GM12801 (cell line): ENCODE data around the gene NYAP2.

Source experiments
- CTCF ChIP-seq: IDR thresholded peaks from one replicate; pipeline ENCODE4 v1.5.1; 2011; ENCODE audit warnings: control low read depth; ENCODE audit not compliant: insufficient read length; ENCODE audit errors: extremely low read depth

Gene NYAP2

DNA sequence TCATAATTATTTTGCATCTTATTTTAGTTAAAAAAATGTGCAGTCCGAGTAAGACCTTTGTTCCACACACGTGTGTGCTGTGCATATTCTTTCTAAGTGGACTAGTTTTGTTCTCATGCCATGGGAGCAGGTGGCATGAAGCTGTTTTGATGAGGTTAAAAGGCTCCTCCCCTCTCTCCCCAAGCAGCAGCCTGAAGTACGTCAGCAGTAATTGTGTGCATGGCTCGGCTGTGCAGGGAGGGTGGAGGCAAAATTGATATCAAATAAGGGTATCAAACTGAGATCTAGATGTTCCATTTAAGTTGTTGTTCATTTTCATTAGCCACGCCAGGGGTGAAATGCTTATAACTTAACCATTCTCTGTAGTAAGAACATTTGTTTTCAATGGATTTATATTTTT, at the start of gene NYAP2:
NYAP2 (plus strand) TSS at position 207 of the 400 bp plus-strand sequence. CDS start 9,171 bp downstream, outside the sequence.
- TF ChIP-seq CTCF, result no peak

DNA sequence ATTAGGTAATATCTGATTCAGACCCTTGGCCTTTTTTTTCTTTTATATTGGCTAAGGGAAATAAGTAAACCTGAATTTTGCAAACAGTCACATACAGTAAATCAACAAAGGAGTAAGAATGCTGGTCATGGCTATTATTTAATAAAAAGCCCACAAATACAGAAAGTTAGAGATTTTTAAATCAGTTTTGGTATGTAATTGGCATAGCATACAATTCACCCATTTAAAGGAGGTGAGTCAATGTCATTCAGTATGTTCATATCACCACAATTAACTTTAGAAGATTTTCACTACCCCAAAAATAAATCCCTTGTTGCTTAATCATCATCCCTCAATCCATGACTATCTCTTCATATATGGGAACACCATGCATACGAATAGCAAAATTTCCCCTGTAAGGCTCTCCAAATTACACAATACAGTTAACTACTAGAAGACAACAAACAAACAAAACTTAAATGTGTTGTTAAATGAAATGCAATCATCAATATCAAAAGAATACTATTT, 45.9 kb upstream of the NYAP2 start:
- no peak for TF ChIP-seq CTCF

- TF ChIP-seq CTCF, result no peak
These were observed 45.2 kb upstream of the NYAP2 start for GRCh38 chr2:225354281-225354774.

- TF ChIP-seq CTCF, result no peak
These were observed 43.7 kb upstream of the NYAP2 start for GRCh38 chr2:225355788-225356187.

- TF ChIP-seq CTCF, result no peak
These were observed 32.8 kb upstream of the NYAP2 start for GRCh38 chr2:225366731-225367130.

DNA sequence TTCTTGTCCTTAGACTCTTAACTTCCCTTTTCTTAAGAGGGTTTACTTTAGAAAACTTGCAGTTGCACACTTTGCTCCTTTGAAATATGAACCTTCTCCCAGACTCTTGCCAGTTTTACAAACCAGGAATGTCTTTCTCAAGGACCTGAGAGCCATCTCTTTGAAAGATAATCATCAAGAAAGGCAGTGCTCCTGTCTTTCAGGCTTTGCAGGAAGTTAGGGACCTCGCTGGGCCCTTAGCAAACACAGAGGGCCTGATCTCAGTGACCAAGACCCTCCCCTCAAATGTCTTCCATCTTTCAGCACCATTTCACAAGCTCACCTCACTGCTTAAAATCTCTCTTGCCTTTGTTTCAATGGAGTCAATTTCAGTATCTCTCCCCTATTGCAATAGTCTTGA, 32.0 kb upstream of the NYAP2 start:
- no peak for TF ChIP-seq CTCF

DNA sequence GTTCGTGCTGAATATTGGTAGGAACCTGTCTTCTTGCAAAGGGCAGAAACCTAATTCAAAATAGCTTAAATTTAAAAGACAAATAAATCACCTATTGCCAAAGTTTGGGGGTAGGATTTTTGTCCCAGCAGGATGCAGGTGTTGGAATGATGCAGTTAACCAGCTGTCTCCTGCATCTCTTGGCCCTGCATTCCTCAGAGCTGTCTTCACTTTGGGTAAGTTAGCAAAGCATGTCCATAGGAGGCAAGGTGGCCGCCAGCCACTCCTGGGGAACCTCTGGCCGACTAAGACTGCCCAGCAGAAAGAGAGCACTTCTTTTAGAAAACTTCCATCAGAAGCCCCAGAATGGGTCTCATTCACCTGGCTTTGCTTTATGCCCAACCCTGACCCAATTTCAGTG, 20.5 kb upstream of the NYAP2 start:
- no peak for TF ChIP-seq CTCF

- no peak for TF ChIP-seq CTCF
These were observed 19.7 kb upstream of the NYAP2 start for GRCh38 chr2:225379856-225380255.
